GM12872 (cell line): Measurements from ENCODE around the gene ZRANB3.

Experiments used
- CTCF ChIP-seq: IDR thresholded peaks from 3 replicates; pipeline ENCODE4 v1.5.1; 2011; ENCODE audit warnings: low read depth, mild to moderate bottlenecking, low read length, moderate library complexity; ENCODE audit not compliant: insufficient read depth

ZRANB3 gene

DNA sequence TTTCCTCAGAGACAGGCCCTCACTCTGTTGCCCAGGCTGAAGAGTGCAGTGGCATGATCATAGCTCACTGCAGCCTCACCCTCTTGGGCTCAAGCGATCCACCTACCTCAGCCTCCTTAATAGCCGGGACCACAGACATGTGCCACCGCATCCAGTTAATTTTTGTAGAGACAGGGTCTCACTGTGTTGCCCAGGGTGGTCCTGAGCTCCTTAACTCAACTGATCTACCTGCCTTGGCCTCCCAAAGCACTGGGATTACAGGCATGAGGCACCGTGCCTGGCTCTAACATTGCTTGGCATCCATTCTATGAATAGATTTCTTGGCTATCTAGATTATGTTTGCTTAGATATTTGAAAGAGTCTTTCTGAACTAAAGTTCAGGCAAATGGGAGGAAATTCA is 21.9 kb upstream of the ZRANB3 start:
- no peak for TF ChIP-seq CTCF

GRCh38 chr2:135551356-135551755 is 20.3 kb upstream of the ZRANB3 start:
- TF ChIP-seq CTCF = no peak

GRCh38 chr2:135547311-135547710 is 16.3 kb upstream of the ZRANB3 start:
- TF ChIP-seq CTCF = no peak

GRCh38 chr2:135546436-135546835 is 15.4 kb upstream of the ZRANB3 start:
- TF ChIP-seq CTCF = no peak

DNA sequence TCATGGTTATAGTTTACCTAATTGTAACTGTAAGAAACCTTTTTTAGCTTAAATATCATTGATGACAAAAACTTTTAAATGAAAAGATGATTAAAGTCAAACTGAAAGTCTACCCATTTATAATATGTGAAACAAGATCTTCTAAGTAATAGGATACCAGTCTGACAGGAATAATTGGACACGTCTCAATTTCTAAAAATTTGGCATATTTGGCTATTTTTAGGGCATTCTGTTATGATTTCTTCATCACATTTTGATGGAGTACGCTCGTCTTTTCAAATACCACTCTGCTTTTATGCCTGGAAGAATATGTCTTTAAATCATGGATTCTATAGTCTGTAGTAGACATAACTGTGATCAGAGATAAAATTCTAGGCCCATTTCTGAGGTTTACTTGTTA is 1.6 kb upstream of the ZRANB3 start:
- no peak for TF ChIP-seq CTCF

GRCh38 chr2:135531231-135532197 is 496 bp upstream of the ZRANB3 start, which contains the start of gene R3HDM1:
Gene R3HDM1, plus strand, starts transcription at chr2:135531484. Its CDS starts 73,362 bp downstream, at chr2:135604846.
- peak; percentile 45; the same call in 2 of the 3 replicates for TF ChIP-seq CTCF

GRCh38 chr2:135528006-135528405 is 3.0 kb downstream of the ZRANB3 start:
- TF ChIP-seq CTCF = no peak
